Mesothelial cell of epicardium (in vitro differentiated cells): ENCODE data around the gene PODXL2. TPM values are rescaled to one million over a fixed set of nuclear protein-coding genes. Genes with fewer than 3 reads are reported as not detected.
A peak's percentile ranks its signal among the peaks of the same experiment; 100 is the strongest.

Experiments used
- DNase-seq, 2 experiments: peaks; one replicate each; pipeline ENCODE4 v3.0.0; 2021; ENCODE audit warnings: low spot score in 2 of 2; ENCODE audit not compliant: unreplicated experiment in 2 of 2
- H3K27ac Mint-ChIP-seq: 2 replicates; pipeline ENCODE4 v1.8.0; 2021; ENCODE audit warnings: mixed read lengths
- H3K27me3 Mint-ChIP-seq: 2 replicates; pipeline ENCODE4 v1.8.0; 2021; ENCODE audit warnings: low read depth, mixed read lengths
- H3K36me3 Mint-ChIP-seq: 2 replicates; pipeline ENCODE4 v1.8.0; 2021; ENCODE audit warnings: mixed read lengths
- H3K4me1 Mint-ChIP-seq: 2 replicates; pipeline ENCODE4 v1.8.0; 2021; ENCODE audit warnings: mixed read lengths
- H3K4me3 Mint-ChIP-seq: 2 replicates; pipeline ENCODE4 v1.8.0; 2021; ENCODE audit warnings: mild to moderate bottlenecking, moderate library complexity, mixed read lengths
- H3K9me3 Mint-ChIP-seq: 2 replicates; pipeline ENCODE4 v1.8.0; 2021; ENCODE audit warnings: mixed read lengths
- total RNA-seq: library from RNA; stranded (reverse); gene quantifications from 3 replicates; pipeline ENCODE4 v1.2.1, GENCODE V29; 2021
- TF ChIP-seq, protein P1 (sequence below): fragments of 200-600 bp; sonication (generic); IDR thresholded peaks from one replicate; pipeline ENCODE4 v1.5.0; 2021; ENCODE audit warnings: antibody characterized with exemption; ENCODE audit not compliant: unreplicated experiment

Gene PODXL2, protein sequence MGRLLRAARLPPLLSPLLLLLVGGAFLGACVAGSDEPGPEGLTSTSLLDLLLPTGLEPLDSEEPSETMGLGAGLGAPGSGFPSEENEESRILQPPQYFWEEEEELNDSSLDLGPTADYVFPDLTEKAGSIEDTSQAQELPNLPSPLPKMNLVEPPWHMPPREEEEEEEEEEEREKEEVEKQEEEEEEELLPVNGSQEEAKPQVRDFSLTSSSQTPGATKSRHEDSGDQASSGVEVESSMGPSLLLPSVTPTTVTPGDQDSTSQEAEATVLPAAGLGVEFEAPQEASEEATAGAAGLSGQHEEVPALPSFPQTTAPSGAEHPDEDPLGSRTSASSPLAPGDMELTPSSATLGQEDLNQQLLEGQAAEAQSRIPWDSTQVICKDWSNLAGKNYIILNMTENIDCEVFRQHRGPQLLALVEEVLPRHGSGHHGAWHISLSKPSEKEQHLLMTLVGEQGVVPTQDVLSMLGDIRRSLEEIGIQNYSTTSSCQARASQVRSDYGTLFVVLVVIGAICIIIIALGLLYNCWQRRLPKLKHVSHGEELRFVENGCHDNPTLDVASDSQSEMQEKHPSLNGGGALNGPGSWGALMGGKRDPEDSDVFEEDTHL
- total RNA-seq = 25.5 to 29.7 TPM (median 27.1 TPM) in 3 replicates

DNA sequence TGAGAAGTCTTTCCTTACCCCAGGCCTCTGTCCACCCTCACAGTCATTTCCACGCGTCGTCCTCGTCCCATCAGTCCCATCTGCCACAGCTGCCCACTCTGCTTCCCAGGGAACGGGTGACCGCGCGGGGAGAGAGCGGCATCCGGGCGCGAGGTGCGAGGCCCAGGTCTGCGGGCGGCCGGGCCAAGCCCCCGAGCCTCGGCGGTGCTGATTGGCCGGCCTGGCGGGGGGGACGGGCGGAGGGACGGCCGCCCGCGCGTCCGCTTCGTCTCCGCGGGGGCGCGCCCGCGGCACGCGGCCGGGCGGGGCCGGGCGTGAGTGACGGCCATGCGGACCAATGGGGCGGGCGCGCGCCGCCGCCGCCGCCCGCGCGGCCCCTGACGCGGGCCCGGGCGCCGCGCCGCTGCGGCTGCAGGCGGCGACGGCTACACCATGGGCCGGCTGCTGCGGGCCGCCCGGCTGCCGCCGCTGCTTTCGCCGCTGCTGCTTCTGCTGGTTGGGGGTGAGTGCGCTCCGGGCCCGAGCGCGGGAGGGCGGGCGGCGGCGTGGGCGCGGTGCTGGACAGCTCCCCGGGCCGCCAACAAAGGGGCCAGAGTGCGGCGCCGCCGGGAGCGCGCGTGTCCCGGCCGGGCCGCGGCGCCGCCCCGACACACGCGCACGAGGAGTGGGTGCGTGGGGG, at the start of gene PODXL2:
PODXL2 (plus strand) TSS at position 398 of the 679 bp plus-strand sequence; CDS start at position 433, 35 bp downstream.
- Mint-ChIP-seq H3K27me3 (peaks cover 65% of the 10 kb centered on the region), H3K4me1 (peaks cover 30% of the 10 kb centered on the region), H3K36me3 (no peaks in the 10 kb centered on the region), H3K4me3 (peak within 1 kb of the TSS; percentile 68), H3K9me3 (no peaks in the 10 kb centered on the region), H3K27ac (no peak within 1 kb of the TSS)
- TF ChIP-seq, protein P1, sequence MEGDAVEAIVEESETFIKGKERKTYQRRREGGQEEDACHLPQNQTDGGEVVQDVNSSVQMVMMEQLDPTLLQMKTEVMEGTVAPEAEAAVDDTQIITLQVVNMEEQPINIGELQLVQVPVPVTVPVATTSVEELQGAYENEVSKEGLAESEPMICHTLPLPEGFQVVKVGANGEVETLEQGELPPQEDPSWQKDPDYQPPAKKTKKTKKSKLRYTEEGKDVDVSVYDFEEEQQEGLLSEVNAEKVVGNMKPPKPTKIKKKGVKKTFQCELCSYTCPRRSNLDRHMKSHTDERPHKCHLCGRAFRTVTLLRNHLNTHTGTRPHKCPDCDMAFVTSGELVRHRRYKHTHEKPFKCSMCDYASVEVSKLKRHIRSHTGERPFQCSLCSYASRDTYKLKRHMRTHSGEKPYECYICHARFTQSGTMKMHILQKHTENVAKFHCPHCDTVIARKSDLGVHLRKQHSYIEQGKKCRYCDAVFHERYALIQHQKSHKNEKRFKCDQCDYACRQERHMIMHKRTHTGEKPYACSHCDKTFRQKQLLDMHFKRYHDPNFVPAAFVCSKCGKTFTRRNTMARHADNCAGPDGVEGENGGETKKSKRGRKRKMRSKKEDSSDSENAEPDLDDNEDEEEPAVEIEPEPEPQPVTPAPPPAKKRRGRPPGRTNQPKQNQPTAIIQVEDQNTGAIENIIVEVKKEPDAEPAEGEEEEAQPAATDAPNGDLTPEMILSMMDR = no peak
- DNase-seq = peak; percentile 56 to 74

DNA sequence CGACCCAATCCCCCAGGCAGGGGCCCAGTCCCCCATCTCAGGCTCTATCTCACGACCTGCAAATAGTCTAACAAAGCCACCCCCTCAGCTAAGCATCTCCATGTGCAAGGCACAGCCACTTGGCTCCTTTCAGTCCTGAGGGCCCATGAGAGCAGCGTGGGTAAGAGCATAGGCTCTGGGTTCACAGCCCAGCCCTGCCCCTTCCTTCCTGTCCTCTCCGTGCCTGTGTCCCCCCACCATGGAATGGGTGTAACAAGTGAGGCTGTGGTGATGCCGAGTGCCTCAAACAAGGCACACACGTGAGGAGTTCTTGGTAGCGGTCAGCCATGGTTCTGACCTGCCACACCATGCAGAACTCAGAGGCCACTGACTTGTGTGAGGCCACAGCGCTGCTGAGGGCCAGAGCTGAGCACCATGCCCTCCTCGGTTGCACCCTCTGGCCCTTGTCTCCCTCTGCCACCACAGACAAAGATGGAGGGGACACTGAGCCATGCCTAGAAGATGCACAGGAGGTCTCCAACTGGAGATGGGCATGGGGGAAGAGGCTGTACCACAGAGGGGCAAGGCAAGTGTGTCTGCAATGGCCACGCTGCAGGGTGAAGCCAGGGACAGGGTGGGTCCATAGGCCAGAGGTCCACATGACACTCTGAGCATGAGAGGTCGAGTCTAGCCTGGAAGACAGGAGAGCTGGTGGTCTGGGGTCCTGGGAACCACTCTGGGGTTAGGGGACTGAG, 48.5 kb upstream of the PODXL2 start:
- Mint-ChIP-seq H3K27ac (no peak overlapping the region), H3K27me3 (no peaks in the 10 kb centered on the region), H3K36me3 (peaks cover 4% of the 10 kb centered on the region), H3K4me1 (peaks cover 5% of the 10 kb centered on the region), H3K4me3 (no peak overlapping the region), H3K9me3 (no peaks in the 10 kb centered on the region)
- TF ChIP-seq, protein P1 = no peak
- no peak for DNase-seq

DNA sequence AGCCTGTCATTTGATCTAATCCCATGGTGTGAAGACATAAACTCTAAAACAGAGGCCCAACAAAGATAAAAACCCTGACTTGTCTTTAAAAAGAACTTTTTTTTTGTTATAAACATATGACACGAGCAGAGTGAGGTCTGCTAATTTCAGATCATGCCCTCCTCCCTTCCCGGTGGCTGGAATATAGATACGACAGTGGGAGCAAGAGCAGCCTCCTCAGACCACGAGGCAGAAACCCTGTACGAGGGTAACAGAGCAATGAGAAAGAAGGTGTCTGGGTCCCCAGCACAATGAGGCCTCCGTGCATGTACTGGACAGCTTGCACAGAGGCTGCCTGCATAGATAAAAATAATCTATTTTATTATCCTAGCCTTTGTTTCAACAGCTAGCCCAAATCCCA, 44.3 kb upstream of the PODXL2 start:
- TF ChIP-seq, protein P1 = no peak
- H3K27ac Mint-ChIP-seq = no peak overlapping the region
- peaks cover 16% of the 10 kb centered on the region for H3K4me1 Mint-ChIP-seq
- DNase-seq = no peak
- H3K27me3 Mint-ChIP-seq = no peaks in the 10 kb centered on the region
- H3K4me3 Mint-ChIP-seq = no peak overlapping the region
- peaks cover under 1% of the 10 kb centered on the region for H3K36me3 Mint-ChIP-seq
- H3K9me3 Mint-ChIP-seq = no peaks in the 10 kb centered on the region

DNA sequence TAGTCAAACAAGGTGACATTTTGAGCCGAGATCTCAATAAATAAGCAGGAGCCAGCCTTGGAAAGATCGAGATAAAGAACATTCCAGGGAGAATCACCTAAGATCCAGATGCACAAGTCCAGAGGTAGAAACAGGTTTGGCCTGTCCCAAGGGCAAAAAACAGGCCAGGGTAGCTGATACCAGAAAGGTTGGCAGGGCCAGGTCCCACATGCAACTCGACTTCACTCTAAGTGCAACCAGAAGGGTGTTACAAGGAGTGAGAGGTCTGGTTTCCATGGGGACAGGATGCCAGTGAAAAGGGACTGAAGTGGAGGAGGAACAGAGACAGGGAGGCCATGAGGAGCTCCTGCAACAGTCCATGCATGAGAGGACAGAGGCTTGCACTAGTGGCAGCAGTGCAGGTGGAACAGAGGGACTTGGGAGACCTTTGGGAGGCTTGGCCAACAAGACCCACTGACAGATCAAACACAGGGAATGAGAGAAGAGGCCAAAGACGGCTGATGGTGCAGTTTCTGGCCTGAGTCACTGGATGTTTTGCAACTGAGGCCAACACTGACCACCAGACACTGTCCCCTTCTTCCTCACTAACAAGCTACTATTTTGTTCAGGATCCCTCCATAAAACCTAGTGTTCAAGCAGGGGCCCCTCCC, 43.7 kb upstream of the PODXL2 start:
- TF ChIP-seq, protein P1 = no peak
- Mint-ChIP-seq H3K9me3 (no peaks in the 10 kb centered on the region), H3K4me1 (peaks cover 16% of the 10 kb centered on the region), H3K27ac (no peak overlapping the region), H3K27me3 (no peaks in the 10 kb centered on the region), H3K4me3 (no peak overlapping the region), H3K36me3 (no peaks in the 10 kb centered on the region)
- no peak for DNase-seq
